Panc1 (cell line): Measurements from ENCODE around the gene ANO9. TPM values are rescaled to one million over a fixed set of nuclear protein-coding genes. Genes with fewer than 3 reads are reported as not detected.

Experiments
- ATAC-seq: fragments of 200-7000 bp; cut with Tn5 transposase; 2 replicates; pipeline ENCODE4 v1.9.1; 2020; ENCODE audit warnings: mild to moderate bottlenecking, moderate library complexity
- BruUV-seq: library from RNA; stranded (reverse); fragments of 400-500 nt; replicated peaks from 2 replicates; lab custom pipeline; 2021; lab: Mats Ljungman, UMichigan
- CTCF ChIA-PET: fragments of 300-600 bp; sonication (Branson Sonifier 250); formaldehyde crosslinking; loops from one replicate; lab custom pipeline; 2022; ENCODE audit warnings: antibody characterized with exemption; lab: Charles Lee
- POLR2A ChIA-PET: fragments of 300-600 bp; sonication (Branson Sonifier 250); formaldehyde crosslinking; loops from one replicate; lab custom pipeline; 2022; ENCODE audit warnings: antibody characterized with exemption; lab: Charles Lee
- DNase-seq: peaks from one replicate; pipeline ENCODE4 v3.0.0-alpha.2; 2010; ENCODE audit warnings: low read depth, low spot score
- H3K27ac ChIP-seq: 2 replicates; pipeline ENCODE4 v1.5.1; 2011; ENCODE audit warnings: mild to moderate bottlenecking, low read length, inconsistent platforms
- H3K27me3 ChIP-seq: fragments of 200-500 bp; sonication (Bioruptor generic); 2 replicates; pipeline ENCODE4 v1.6.0; 2014; ENCODE audit warnings: low read length, inconsistent platforms; ENCODE audit not compliant: control insufficient read depth, insufficient read depth
- H3K36me3 ChIP-seq: fragments of 200-500 bp; sonication (Bioruptor generic); 2 replicates; pipeline ENCODE4 v1.5.1; 2014; ENCODE audit warnings: inconsistent platforms, mild to moderate bottlenecking, low read length, moderate library complexity; ENCODE audit not compliant: control insufficient read depth, insufficient read depth
- H3K4me1 ChIP-seq: 2 replicates; pipeline ENCODE4 v1.5.1; 2011; ENCODE audit warnings: inconsistent platforms, mild to moderate bottlenecking, low read length, moderate library complexity; ENCODE audit not compliant: control insufficient read depth, insufficient read depth
- H3K4me3 ChIP-seq, 2 experiments: 2 replicates each; pipeline ENCODE4 v1.5.1; 2011 to 2012; ENCODE audit warnings: low read depth in 2 of 2, low read length in 2 of 2, mild to moderate bottlenecking in 2 of 2, inconsistent platforms in 1 of 2, moderate library complexity in 1 of 2
- H3K9me3 ChIP-seq: fragments of 200-500 bp; sonication (Bioruptor generic); 2 replicates; pipeline ENCODE4 v1.5.1; 2014; ENCODE audit warnings: low read depth, mild to moderate bottlenecking, inconsistent platforms, low read length, moderate library complexity; ENCODE audit not compliant: control insufficient read depth, insufficient read depth
- POLR2AphosphoS5 ChIP-seq: IDR thresholded peaks from 2 replicates; pipeline ENCODE4 v1.6.1; 2012; ENCODE audit warnings: mild to moderate bottlenecking, low read depth, low read length, moderate library complexity
- REST ChIP-seq, 2 experiments: IDR thresholded peaks; 2 replicates each; pipeline ENCODE4 v1.6.1; 2011 to 2012; ENCODE audit warnings: low read depth in 2 of 2, control low read depth in 1 of 2, low read length in 1 of 2, mild to moderate bottlenecking in 1 of 2, moderate library complexity in 1 of 2; ENCODE audit not compliant: insufficient read depth in 1 of 2
- SIN3A ChIP-seq: IDR thresholded peaks from 2 replicates; pipeline ENCODE4 v1.6.1; 2012; ENCODE audit warnings: low read depth, mild to moderate bottlenecking, low read length, moderate library complexity, borderline replicate concordance; ENCODE audit not compliant: insufficient read depth
- TCF7L2 ChIP-seq: IDR thresholded peaks from 2 replicates; pipeline ENCODE4 v1.6.1; 2011; ENCODE audit warnings: mild to moderate bottlenecking, low read depth, low read length, inconsistent platforms
- in situ Hi-C: cut with HindIII; loops from 2 replicates; pipeline ENCODE4 v1.10.0; 2016; ENCODE audit warnings: low sequenced_read_pairs, low pct_unique_long_range_greater_than_20kb
- intact Hi-C: fragments of 100-400 bp; cut with micrococcal nuclease; formaldehyde crosslinking; loops from one replicate; pipeline ENCODE4 v1.10.0; 2022; ENCODE audit not compliant: unreplicated experiment
- total RNA-seq: library from RNA; stranded (reverse); gene quantifications from one replicate; pipeline ENCODE4 v1.2.1, GENCODE V29; 2021; ENCODE audit not compliant: unreplicated experiment
- TF ChIP-seq, protein P1 (sequence below): fragments of 450-650 bp; IDR thresholded peaks from 2 replicates; pipeline ENCODE4 v1.5.1; 2017; ENCODE audit warnings: mild to moderate bottlenecking

Gene ANO9
- total RNA-seq, 1 experiment from 2014 or later, result 61.4 TPM

DNA sequence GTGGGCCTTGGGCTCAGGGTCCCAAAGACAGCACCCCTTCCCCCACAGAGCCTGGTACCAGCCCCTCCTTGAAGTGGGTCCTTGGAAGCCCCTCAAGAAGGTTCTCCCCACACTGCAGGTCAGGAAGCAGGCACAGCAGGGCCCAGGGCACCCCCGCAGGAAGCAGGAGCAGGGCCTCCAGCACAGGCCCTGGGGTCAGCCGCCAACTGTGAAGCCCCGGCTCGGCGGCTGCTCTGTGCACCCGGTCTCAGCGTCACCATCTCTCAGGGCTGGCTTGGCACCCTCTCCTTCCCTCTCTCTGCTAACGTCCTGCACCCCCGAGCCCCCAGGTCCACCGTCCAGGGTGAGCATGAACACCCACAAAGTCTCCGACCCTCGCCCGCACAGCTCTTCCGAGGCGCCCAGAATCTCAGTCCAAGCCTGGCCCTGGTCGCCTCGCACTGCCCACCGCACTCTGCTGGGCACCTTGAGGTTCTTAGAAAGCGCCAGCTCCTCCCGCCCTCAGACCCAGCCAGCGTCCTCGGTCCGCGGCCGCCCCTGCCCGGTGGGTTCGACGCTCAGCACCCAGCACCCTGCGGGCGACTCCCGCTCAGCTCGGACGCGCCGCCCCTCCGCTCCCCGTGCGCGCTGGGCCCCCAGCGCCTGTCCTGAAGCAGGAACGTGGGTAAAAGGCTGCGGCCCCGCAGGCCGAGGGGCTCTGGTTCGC is 25.6 kb downstream of the ANO9 start:
- intact Hi-C loops (no loop called here), in situ Hi-C loops (no loop called here)
- ChIA-PET POLR2A (interaction anchor here (0.6 kb wide), 1 partner anchor 10 kb away, joined by 5 read pairs; no protein-coding TSS in a partner anchor), CTCF (interaction anchor here (0.5 to 3.1 kb wide), 2 partner anchors 32 to 45 kb away, joined by 3 to 15 read pairs; no protein-coding TSS in a partner anchor)
- DNase-seq (no peak), ATAC-seq (peak; percentile 20)
- H3K27me3 ChIP-seq, result no peaks in the 10 kb centered on the region
- peak overlapping the region; percentile 68 for H3K27ac ChIP-seq
- peaks cover 42% of the 10 kb centered on the region for H3K4me1 ChIP-seq
- no TSS peak for BruUV-seq
- H3K36me3 ChIP-seq, result no peaks in the 10 kb centered on the region
- H3K9me3 ChIP-seq, result no peaks in the 10 kb centered on the region
- TF ChIP-seq POLR2AphosphoS5, result no peak
- no peak for TF ChIP-seq SIN3A
- TF ChIP-seq TCF7L2, result no peak
- TF ChIP-seq, protein P1, sequence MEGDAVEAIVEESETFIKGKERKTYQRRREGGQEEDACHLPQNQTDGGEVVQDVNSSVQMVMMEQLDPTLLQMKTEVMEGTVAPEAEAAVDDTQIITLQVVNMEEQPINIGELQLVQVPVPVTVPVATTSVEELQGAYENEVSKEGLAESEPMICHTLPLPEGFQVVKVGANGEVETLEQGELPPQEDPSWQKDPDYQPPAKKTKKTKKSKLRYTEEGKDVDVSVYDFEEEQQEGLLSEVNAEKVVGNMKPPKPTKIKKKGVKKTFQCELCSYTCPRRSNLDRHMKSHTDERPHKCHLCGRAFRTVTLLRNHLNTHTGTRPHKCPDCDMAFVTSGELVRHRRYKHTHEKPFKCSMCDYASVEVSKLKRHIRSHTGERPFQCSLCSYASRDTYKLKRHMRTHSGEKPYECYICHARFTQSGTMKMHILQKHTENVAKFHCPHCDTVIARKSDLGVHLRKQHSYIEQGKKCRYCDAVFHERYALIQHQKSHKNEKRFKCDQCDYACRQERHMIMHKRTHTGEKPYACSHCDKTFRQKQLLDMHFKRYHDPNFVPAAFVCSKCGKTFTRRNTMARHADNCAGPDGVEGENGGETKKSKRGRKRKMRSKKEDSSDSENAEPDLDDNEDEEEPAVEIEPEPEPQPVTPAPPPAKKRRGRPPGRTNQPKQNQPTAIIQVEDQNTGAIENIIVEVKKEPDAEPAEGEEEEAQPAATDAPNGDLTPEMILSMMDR, result no peak
- TF ChIP-seq REST (IDR thresholded peaks at IDR 0.05; ENCODE audit: insufficient read depth in 1 of 2, low read depth in 2 of 2, low read length in 1 of 2), result no peak
- peak overlapping the region; percentile 41 to 63 for H3K4me3 ChIP-seq

- Histone ChIP-seq H3K4me3 (no peak overlapping the region; a peak in 1 of 4 replicates), H3K9me3 (no peaks in the 10 kb centered on the region), H3K27ac (peak overlapping the region; percentile 68), H3K27me3 (no peaks in the 10 kb centered on the region), H3K4me1 (peaks cover 42% of the 10 kb centered on the region), H3K36me3 (no peaks in the 10 kb centered on the region)
- ChIA-PET POLR2A (no interaction called here), CTCF (interaction anchor here (3.1 kb wide), 1 partner anchor 33 kb away, joined by 15 read pairs; no protein-coding TSS in a partner anchor)
- intact Hi-C loops (no loop called here), in situ Hi-C loops (no loop called here)
- DNase-seq, result no peak
- no TSS peak for BruUV-seq
- TF ChIP-seq REST (IDR thresholded peaks at IDR 0.05; ENCODE audit: insufficient read depth in 1 of 2, low read depth in 2 of 2, low read length in 1 of 2) (no peak), SIN3A (no peak), POLR2AphosphoS5 (no peak), TCF7L2 (no peak)
- TF ChIP-seq, protein P1, result no peak
- 0 out of 2 replicates have a peak, but pooled peaks have one; percentile 20 for ATAC-seq
Measured at GRCh38 chr11:415640-416041, 26.2 kb downstream of the ANO9 start.
